Activated T-cell treated with anti-CD3 and anti-CD28 coated beads, Interleukin-2, amount 50 U/mL, for 72 hours (primary cell): Measurements from ENCODE around the gene POLR3K. TPM values are rescaled to one million over a fixed set of nuclear protein-coding genes. Genes with fewer than 3 reads are reported as not detected.
A peak's percentile ranks its signal among the peaks of the same experiment; 100 is the strongest.

Experiments used
- ATAC-seq, 2 donors: fragments of 150-1000 bp; cut with Tn5 transposase; replicated peaks in 1 of 2; 2 replicates each; pipeline ENCODE4 v1.10.0; 2021; ENCODE audit warnings: moderate library complexity in 2 of 2, mild to moderate bottlenecking in 1 of 2
- DNase-seq, 2 donors: peaks; one replicate each; pipeline ENCODE4 v3.0.0; 2021 to 2022; ENCODE audit warnings: mixed read lengths in 1 of 2
- H3K27ac Mint-ChIP-seq: one replicate; pipeline ENCODE4 v1.8.0; 2022; ENCODE audit warnings: mild to moderate bottlenecking, moderate library complexity, mixed read lengths
- H3K27me3 Mint-ChIP-seq: one replicate; pipeline ENCODE4 v1.8.0; 2022; ENCODE audit warnings: low read depth, mixed read lengths
- H3K36me3 Mint-ChIP-seq, 2 donors: one replicate each; pipeline ENCODE4 v1.8.0; 2022; ENCODE audit warnings: mixed read lengths in 2 of 2, mild to moderate bottlenecking in 1 of 2; ENCODE audit not compliant: insufficient read depth in 2 of 2
- H3K4me1 Mint-ChIP-seq: one replicate; pipeline ENCODE4 v1.8.0; 2022; ENCODE audit warnings: low read depth, mixed read lengths
- H3K4me3 Mint-ChIP-seq, 2 donors: one replicate each; pipeline ENCODE4 v1.8.0; 2022; ENCODE audit warnings: mild to moderate bottlenecking in 2 of 2, mixed read lengths in 2 of 2, moderate library complexity in 2 of 2
- H3K9me3 Mint-ChIP-seq, 2 donors: one replicate each; pipeline ENCODE4 v1.8.0; 2022; ENCODE audit warnings: mixed read lengths in 2 of 2
- total RNA-seq, 2 donors: library from RNA; stranded (reverse); gene quantifications; one replicate each; pipeline ENCODE4 v1.2.3, GENCODE V29; 2022

Gene POLR3K
- total RNA-seq, 2 donors from 2014 or later, result 35.3 to 42.2 TPM

- H3K4me1 Mint-ChIP-seq, result peaks cover 8% of the 10 kb centered on the region
- H3K27me3 Mint-ChIP-seq, result peaks cover 4% of the 10 kb centered on the region
- peaks cover 0 to 1% of the 10 kb centered on the region in 2 donors for H3K36me3 Mint-ChIP-seq
- ATAC-seq (peak; percentile 90 to 91), DNase-seq (peak; percentile 87 to 92)
- no peaks in the 10 kb centered on the region for H3K9me3 Mint-ChIP-seq
- H3K4me3 Mint-ChIP-seq, result no peak overlapping the region
- no peak overlapping the region for H3K27ac Mint-ChIP-seq
Measured at GRCh38 chr16:65745-66144, 12.3 kb upstream of the POLR3K start.

GRCh38 chr16:64914-65255, 11.5 kb upstream of the POLR3K start:
- DNase-seq (no peak), ATAC-seq (no peak)
- Mint-ChIP-seq H3K4me3 (no peak overlapping the region), H3K36me3 (no peaks in the 10 kb centered on the region), H3K9me3 (no peaks in the 10 kb centered on the region), H3K27ac (no peak overlapping the region), H3K4me1 (peaks cover 8% of the 10 kb centered on the region), H3K27me3 (no peaks in the 10 kb centered on the region)

GRCh38 chr16:63998-64913, 10.8 kb upstream of the POLR3K start:
- Mint-ChIP-seq H3K36me3 (no peaks in the 10 kb centered on the region), H3K4me3 (no peak overlapping the region), H3K27ac (no peak overlapping the region), H3K4me1 (peaks cover 8% of the 10 kb centered on the region), H3K27me3 (no peaks in the 10 kb centered on the region), H3K9me3 (no peaks in the 10 kb centered on the region)
- no peak for ATAC-seq
- no peak for DNase-seq

- no peak overlapping the region for H3K27ac Mint-ChIP-seq
- peaks cover 8% of the 10 kb centered on the region for H3K4me1 Mint-ChIP-seq
- H3K9me3 Mint-ChIP-seq, result no peaks in the 10 kb centered on the region
- ATAC-seq (no peak), DNase-seq (no peak)
- no peaks in the 10 kb centered on the region for H3K36me3 Mint-ChIP-seq
- no peak overlapping the region for H3K4me3 Mint-ChIP-seq
- H3K27me3 Mint-ChIP-seq, result no peaks in the 10 kb centered on the region
Measured at GRCh38 chr16:63466-63865, 10.1 kb upstream of the POLR3K start.

- Mint-ChIP-seq H3K27me3 (no peaks in the 10 kb centered on the region), H3K27ac (no peak overlapping the region), H3K9me3 (no peaks in the 10 kb centered on the region), H3K4me1 (peaks cover 8% of the 10 kb centered on the region), H3K36me3 (peaks cover 0 to 3% of the 10 kb centered on the region in 2 donors), H3K4me3 (no peak overlapping the region)
- ATAC-seq (no peak), DNase-seq (no peak)
Measured at GRCh38 chr16:62968-63391, 9.6 kb upstream of the POLR3K start.

GRCh38 chr16:62283-62967, 9.0 kb upstream of the POLR3K start:
- Mint-ChIP-seq H3K36me3 (peaks cover 0 to 6% of the 10 kb centered on the region in 2 donors), H3K4me3 (no peak overlapping the region), H3K9me3 (no peaks in the 10 kb centered on the region), H3K27ac (no peak overlapping the region), H3K4me1 (peaks cover 8% of the 10 kb centered on the region), H3K27me3 (no peaks in the 10 kb centered on the region)
- no peak for ATAC-seq
- DNase-seq, result no peak

- DNase-seq (no peak), ATAC-seq (no peak)
- no peak overlapping the region for H3K4me3 Mint-ChIP-seq
- no peaks in the 10 kb centered on the region for H3K9me3 Mint-ChIP-seq
- no peak overlapping the region for H3K27ac Mint-ChIP-seq
- H3K27me3 Mint-ChIP-seq, result no peaks in the 10 kb centered on the region
- H3K36me3 Mint-ChIP-seq, result peaks cover 0 to 6% of the 10 kb centered on the region in 2 donors
- peaks cover 8% of the 10 kb centered on the region for H3K4me1 Mint-ChIP-seq
Measured at GRCh38 chr16:61879-62281, 8.5 kb upstream of the POLR3K start.

- no peak for DNase-seq
- H3K27ac Mint-ChIP-seq, result no peak overlapping the region
- H3K9me3 Mint-ChIP-seq, result no peaks in the 10 kb centered on the region
- no peaks in the 10 kb centered on the region for H3K27me3 Mint-ChIP-seq
- peaks cover 0 to 6% of the 10 kb centered on the region in 2 donors for H3K36me3 Mint-ChIP-seq
- no peak for ATAC-seq
- H3K4me3 Mint-ChIP-seq, result no peak overlapping the region
- peaks cover 7% of the 10 kb centered on the region for H3K4me1 Mint-ChIP-seq
Measured at GRCh38 chr16:60929-61878, 7.8 kb upstream of the POLR3K start.

GRCh38 chr16:60166-60565, 6.8 kb upstream of the POLR3K start:
- ATAC-seq (no peak), DNase-seq (no peak)
- no peak overlapping the region for H3K27ac Mint-ChIP-seq
- no peaks in the 10 kb centered on the region for H3K27me3 Mint-ChIP-seq
- peaks cover 1% of the 10 kb centered on the region for H3K4me1 Mint-ChIP-seq
- H3K36me3 Mint-ChIP-seq, result peaks cover 0 to 8% of the 10 kb centered on the region in 2 donors
- H3K4me3 Mint-ChIP-seq, result no peak overlapping the region
- no peaks in the 10 kb centered on the region for H3K9me3 Mint-ChIP-seq

GRCh38 chr16:59440-60059, 6.1 kb upstream of the POLR3K start:
- Mint-ChIP-seq H3K4me1 (peaks cover 6% of the 10 kb centered on the region), H3K4me3 (no peak overlapping the region), H3K36me3 (peaks cover 0 to 8% of the 10 kb centered on the region in 2 donors), H3K9me3 (no peaks in the 10 kb centered on the region), H3K27ac (no peak overlapping the region), H3K27me3 (no peaks in the 10 kb centered on the region)
- no peak for DNase-seq
- no peak for ATAC-seq

- DNase-seq (no peak), ATAC-seq (no peak)
- Mint-ChIP-seq H3K4me3 (no peak overlapping the region), H3K9me3 (no peaks in the 10 kb centered on the region), H3K36me3 (peaks cover under 1 to 8% of the 10 kb centered on the region in 2 donors), H3K27ac (no peak overlapping the region), H3K4me1 (peaks cover 6% of the 10 kb centered on the region), H3K27me3 (no peaks in the 10 kb centered on the region)
Measured at GRCh38 chr16:58491-59439, 5.4 kb upstream of the POLR3K start.

- Mint-ChIP-seq H3K27me3 (no peaks in the 10 kb centered on the region), H3K36me3 (peaks cover 6 to 14% of the 10 kb centered on the region in 2 donors), H3K27ac (no peak overlapping the region), H3K4me3 (no peak overlapping the region), H3K4me1 (peaks cover 10% of the 10 kb centered on the region), H3K9me3 (no peaks in the 10 kb centered on the region)
- ATAC-seq, result no peak
- no peak for DNase-seq
Measured at GRCh38 chr16:57711-58110, 4.3 kb upstream of the POLR3K start.
